Neural progenitor cell (in vitro differentiated cells): ENCODE data around the gene UBTD1. TPM values are rescaled to one million over a fixed set of nuclear protein-coding genes. Genes with fewer than 3 reads are reported as not detected.
A peak's percentile ranks its signal among the peaks of the same experiment; 100 is the strongest.

ENCODE experiments used
- DNase-seq: peaks from one replicate; pipeline ENCODE4 v3.0.0-alpha.2; 2016; ENCODE audit warnings: low spot score
- H2AFZ ChIP-seq: fragments of 200-600 bp; sonication (generic); replicated peaks from 2 replicates; pipeline ENCODE4 v1.6.1; 2016; ENCODE audit warnings: antibody characterized with exemption
- H3F3A ChIP-seq: fragments of 200-600 bp; sonication (generic); 2 replicates; pipeline ENCODE4 v1.6.1; 2016; ENCODE audit warnings: antibody characterized with exemption, low read depth
- H3K27ac ChIP-seq: fragments of 200-600 bp; sonication (generic); 2 replicates; pipeline ENCODE4 v1.5.1; 2016; ENCODE audit warnings: mild to moderate bottlenecking
- H3K27me3 ChIP-seq: fragments of 200-600 bp; sonication (generic); 2 replicates; pipeline ENCODE4 v1.6.1; 2016; ENCODE audit warnings: mild to moderate bottlenecking, moderate library complexity
- H3K36me3 ChIP-seq: fragments of 200-600 bp; sonication (generic); 2 replicates; pipeline ENCODE4 v1.5.1; 2016
- H3K4me1 ChIP-seq: fragments of 200-600 bp; sonication (generic); 2 replicates; pipeline ENCODE4 v1.6.1; 2016; ENCODE audit warnings: mixed run types
- H3K4me2 ChIP-seq: fragments of 200-600 bp; sonication (generic); 2 replicates; pipeline ENCODE4 v1.6.1; 2016
- H3K4me3 ChIP-seq: fragments of 200-600 bp; sonication (generic); 2 replicates; pipeline ENCODE4 v1.5.1; 2016
- H3K79me2 ChIP-seq: fragments of 200-600 bp; sonication (generic); 2 replicates; pipeline ENCODE4 v1.6.1; 2016; ENCODE audit warnings: low read depth
- H3K9ac ChIP-seq: fragments of 200-600 bp; sonication (generic); 2 replicates; pipeline ENCODE4 v1.6.1; 2016
- H3K9me3 ChIP-seq: fragments of 200-600 bp; sonication (generic); 2 replicates; pipeline ENCODE4 v1.5.1; 2016; ENCODE audit warnings: low read depth
- H4K20me1 ChIP-seq: fragments of 200-600 bp; sonication (generic); 2 replicates; pipeline ENCODE4 v1.6.1; 2016; ENCODE audit warnings: low read depth
- H3K27ac Mint-ChIP-seq: 3 replicates; pipeline ENCODE4 v1.8.0; 2021; ENCODE audit warnings: mixed read lengths
- H3K27me3 Mint-ChIP-seq: 2 replicates; pipeline ENCODE4 v1.8.0; 2022; ENCODE audit warnings: low read depth, mild to moderate bottlenecking, inconsistent platforms, moderate library complexity, mixed read lengths; ENCODE audit not compliant: insufficient read depth
- H3K36me3 Mint-ChIP-seq: 3 replicates; pipeline ENCODE4 v1.8.0; 2021; ENCODE audit warnings: mixed read lengths
- H3K4me1 Mint-ChIP-seq: 3 replicates; pipeline ENCODE4 v1.8.0; 2021; ENCODE audit warnings: mixed read lengths
- H3K4me3 Mint-ChIP-seq: 3 replicates; pipeline ENCODE4 v1.8.0; 2021; ENCODE audit warnings: mild to moderate bottlenecking, moderate library complexity, mixed read lengths
- H3K9me3 Mint-ChIP-seq: 3 replicates; pipeline ENCODE4 v1.8.0; 2020; ENCODE audit warnings: mixed read lengths
- CTCF ChIP-seq: fragments of 200-600 bp; sonication (generic); IDR thresholded peaks from 2 replicates; pipeline ENCODE4 v1.5.1; 2017; ENCODE audit warnings: antibody characterized with exemption, mild to moderate bottlenecking
- EZH2 ChIP-seq: fragments of 200-600 bp; sonication (generic); IDR thresholded peaks from 2 replicates; pipeline ENCODE4 v1.6.1; 2017; ENCODE audit warnings: antibody characterized with exemption, mild to moderate bottlenecking, moderate library complexity
- EZH2phosphoT487 ChIP-seq: fragments of 200-600 bp; sonication (generic); IDR thresholded peaks from 2 replicates; pipeline ENCODE4 v1.6.1; 2017; ENCODE audit warnings: antibody characterized with exemption
- total RNA-seq: library from RNA; depleted of rRNA; stranded (reverse); fragments of >200 nt; gene quantifications from 2 replicates; pipeline ENCODE4 v1.2.3, GENCODE V29; 2015; ENCODE audit warnings: low replicate concordance

Gene UBTD1
- total RNA-seq, 1 donor from 2014 or later, result 4.7 TPM

- no peak overlapping the region for H3K4me3 Mint-ChIP-seq
- no peaks in the 10 kb centered on the region for H3K36me3 ChIP-seq
- no peak for TF ChIP-seq CTCF
- no peak for TF ChIP-seq EZH2phosphoT487
- TF ChIP-seq EZH2, result no peak
- H3K27me3 Mint-ChIP-seq, result peaks cover 3% of the 10 kb centered on the region
- H3K79me2 ChIP-seq, result no peaks in the 10 kb centered on the region
- no peaks in the 10 kb centered on the region for H3K9me3 ChIP-seq
- peaks cover 11% of the 10 kb centered on the region for H3K4me1 Mint-ChIP-seq
- no peak for DNase-seq
- H3K9me3 Mint-ChIP-seq, result no peaks in the 10 kb centered on the region
- H3K27ac ChIP-seq, result no peak overlapping the region
- no peak overlapping the region for H3K4me2 ChIP-seq
- peaks cover 4% of the 10 kb centered on the region for H3K4me1 ChIP-seq
- H3F3A ChIP-seq, result no peaks in the 10 kb centered on the region
- H3K9ac ChIP-seq, result no peak overlapping the region
- H4K20me1 ChIP-seq, result peaks cover 7% of the 10 kb centered on the region
- peak overlapping the region; percentile 8 for H3K27ac Mint-ChIP-seq
- H3K36me3 Mint-ChIP-seq, result no peaks in the 10 kb centered on the region
- no peak overlapping the region for H3K4me3 ChIP-seq
- no peak overlapping the region for H2AFZ ChIP-seq
- no peaks in the 10 kb centered on the region for H3K27me3 ChIP-seq
Observed at GRCh38 chr10:97607095-97607636, 108.4 kb downstream of the UBTD1 start.

- Histone ChIP-seq H3K4me2 (no peak overlapping the region), H3F3A (no peaks in the 10 kb centered on the region), H3K9ac (no peak overlapping the region), H3K36me3 (no peaks in the 10 kb centered on the region), H3K4me1 (peaks cover 4% of the 10 kb centered on the region), H2AFZ (no peak overlapping the region), H3K79me2 (no peaks in the 10 kb centered on the region), H3K27me3 (no peaks in the 10 kb centered on the region), H4K20me1 (peaks cover 7% of the 10 kb centered on the region), H3K4me3 (no peak overlapping the region), H3K27ac (no peak overlapping the region), H3K9me3 (no peaks in the 10 kb centered on the region)
- Mint-ChIP-seq H3K4me1 (peaks cover 11% of the 10 kb centered on the region), H3K27me3 (no peaks in the 10 kb centered on the region), H3K27ac (no peak overlapping the region), H3K4me3 (no peak overlapping the region), H3K36me3 (no peaks in the 10 kb centered on the region), H3K9me3 (no peaks in the 10 kb centered on the region)
- no peak for TF ChIP-seq EZH2
- TF ChIP-seq CTCF, result no peak
- TF ChIP-seq EZH2phosphoT487, result no peak
- DNase-seq, result no peak
Observed at GRCh38 chr10:97608991-97609561, 110.4 kb downstream of the UBTD1 start.

GRCh38 chr10:97611473-97611872, 112.7 kb downstream of the UBTD1 start:
- H3K27ac ChIP-seq, result no peak overlapping the region
- H3K27me3 ChIP-seq, result no peaks in the 10 kb centered on the region
- Mint-ChIP-seq H3K27me3 (no peaks in the 10 kb centered on the region), H3K4me1 (peaks cover 8% of the 10 kb centered on the region), H3K36me3 (peaks cover 5% of the 10 kb centered on the region), H3K27ac (no peak overlapping the region), H3K9me3 (no peaks in the 10 kb centered on the region), H3K4me3 (no peak overlapping the region)
- H3F3A ChIP-seq, result no peaks in the 10 kb centered on the region
- H3K9ac ChIP-seq, result no peak overlapping the region
- H4K20me1 ChIP-seq, result peaks cover 7% of the 10 kb centered on the region
- TF ChIP-seq EZH2, result no peak
- no peak for TF ChIP-seq EZH2phosphoT487
- no peak for TF ChIP-seq CTCF
- no peaks in the 10 kb centered on the region for H3K79me2 ChIP-seq
- no peak overlapping the region for H3K4me3 ChIP-seq
- H3K36me3 ChIP-seq, result no peaks in the 10 kb centered on the region
- H3K9me3 ChIP-seq, result no peaks in the 10 kb centered on the region
- no peak overlapping the region for H3K4me2 ChIP-seq
- no peak overlapping the region for H2AFZ ChIP-seq
- peaks cover 4% of the 10 kb centered on the region for H3K4me1 ChIP-seq
- DNase-seq, result no peak
